Glutamatergic neuron (in vitro differentiated cells): ENCODE data around the gene AASDH. TPM values are rescaled to one million over a fixed set of nuclear protein-coding genes. Genes with fewer than 3 reads are reported as not detected.

ENCODE experiments used
- DNase-seq: peaks from one replicate; pipeline ENCODE4 v3.0.0; 2022
- H3K27ac Mint-ChIP-seq: one replicate; pipeline ENCODE4 v1.8.0; 2020; ENCODE audit warnings: mild to moderate bottlenecking, mixed read lengths, inconsistent platforms; ENCODE audit not compliant: unreplicated experiment
- H3K27me3 Mint-ChIP-seq: one replicate; pipeline ENCODE4 v1.8.0; 2020; ENCODE audit warnings: mild to moderate bottlenecking, moderate library complexity, mixed read lengths, inconsistent platforms; ENCODE audit not compliant: unreplicated experiment
- H3K36me3 Mint-ChIP-seq: one replicate; pipeline ENCODE4 v1.8.0; 2020; ENCODE audit warnings: mild to moderate bottlenecking, mixed read lengths, inconsistent platforms; ENCODE audit not compliant: unreplicated experiment
- H3K4me1 Mint-ChIP-seq: one replicate; pipeline ENCODE4 v1.8.0; 2020; ENCODE audit warnings: mild to moderate bottlenecking, low read depth, mixed read lengths, inconsistent platforms; ENCODE audit not compliant: unreplicated experiment
- H3K4me3 Mint-ChIP-seq: one replicate; pipeline ENCODE4 v1.8.0; 2020; ENCODE audit warnings: mild to moderate bottlenecking, mixed read lengths, inconsistent platforms; ENCODE audit not compliant: unreplicated experiment
- H3K9me3 Mint-ChIP-seq: one replicate; pipeline ENCODE4 v1.8.0; 2020; ENCODE audit warnings: mild to moderate bottlenecking, moderate library complexity, mixed read lengths, inconsistent platforms; ENCODE audit not compliant: unreplicated experiment
- CTCF ChIP-seq: fragments of 200-600 bp; sonication (generic); IDR thresholded peaks from one replicate; pipeline ENCODE4 v1.5.0; 2021; ENCODE audit not compliant: partially characterized antibody, unreplicated experiment
- total RNA-seq: library from RNA; stranded (reverse); fragmentation: NEBNext Ultra II Directional; extraction: Animal tissue kit (Norgen Biotek cat#: 25700); gene quantifications from one replicate; pipeline ENCODE4 v1.2.1, GENCODE V29; 2021; ENCODE audit not compliant: unreplicated experiment

The AASDH gene
- total RNA-seq, 1 donor from 2014 or later = 12.1 TPM

DNA sequence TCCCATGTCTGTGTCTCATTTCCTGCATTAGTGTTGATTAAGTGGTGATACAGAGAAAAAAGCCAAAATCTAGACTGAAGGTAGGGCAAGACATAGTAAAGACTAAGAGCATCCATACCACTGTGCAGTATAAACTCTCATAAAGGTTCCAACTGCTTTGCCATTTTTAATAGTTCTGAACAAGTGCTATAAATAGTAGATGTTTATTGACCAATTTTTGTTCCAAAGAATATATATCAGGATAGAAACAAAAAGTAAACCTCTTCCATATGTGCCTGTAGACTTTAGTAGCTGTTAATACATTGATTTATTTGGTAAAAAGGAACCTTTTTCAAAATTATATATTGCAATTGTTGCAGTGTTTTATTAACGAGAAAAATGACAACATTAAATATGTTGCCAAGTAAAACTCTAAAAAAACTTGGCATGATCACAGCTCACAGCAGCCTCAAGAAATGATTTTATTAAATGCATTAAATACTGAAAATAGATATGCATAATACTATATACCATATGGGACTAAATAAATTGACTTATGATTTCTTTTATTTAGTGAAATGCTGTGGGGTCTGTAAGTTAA lies 22.3 kb upstream of the AASDH start:
- no peak for TF ChIP-seq CTCF
- H3K4me1 Mint-ChIP-seq = peaks cover 8% of the 10 kb centered on the region
- DNase-seq = no peak
- H3K27me3 Mint-ChIP-seq = no peaks in the 10 kb centered on the region
- H3K4me3 Mint-ChIP-seq = no peak overlapping the region
- no peaks in the 10 kb centered on the region for H3K9me3 Mint-ChIP-seq
- peak overlapping the region; percentile 69 for H3K27ac Mint-ChIP-seq
- no peaks in the 10 kb centered on the region for H3K36me3 Mint-ChIP-seq

- H3K27me3 Mint-ChIP-seq = no peaks in the 10 kb centered on the region
- H3K4me3 Mint-ChIP-seq = no peak overlapping the region
- no peaks in the 10 kb centered on the region for H3K36me3 Mint-ChIP-seq
- TF ChIP-seq CTCF = no peak
- H3K4me1 Mint-ChIP-seq = peaks cover 8% of the 10 kb centered on the region
- no peak overlapping the region for H3K27ac Mint-ChIP-seq
- no peaks in the 10 kb centered on the region for H3K9me3 Mint-ChIP-seq
- no peak for DNase-seq
These were observed 21.7 kb upstream of the AASDH start for GRCh38 chr4:56408978-56409377.

DNA sequence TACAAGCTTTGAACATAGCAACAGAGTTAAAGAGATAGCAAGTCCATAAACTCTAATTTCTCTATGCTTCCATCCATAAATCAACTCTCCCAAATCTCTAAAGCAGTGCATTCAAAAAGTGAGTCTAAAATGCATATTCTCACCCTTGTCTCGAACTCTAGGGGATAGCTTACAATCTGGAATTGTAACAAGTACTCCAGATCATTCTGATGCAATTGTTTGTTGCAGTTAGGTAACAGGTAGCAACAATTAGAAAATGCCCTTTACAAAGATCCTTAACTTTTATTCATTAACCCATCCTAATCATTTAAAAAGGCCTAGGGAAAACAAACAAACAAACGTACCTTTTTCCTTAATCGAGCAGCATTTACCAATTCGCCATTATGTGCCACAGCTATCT lies 18.9 kb upstream of the AASDH start:
- H3K9me3 Mint-ChIP-seq = no peaks in the 10 kb centered on the region

GRCh38 chr4:56405016-56405415 lies 17.7 kb upstream of the AASDH start:
- no peak for DNase-seq
- no peaks in the 10 kb centered on the region for H3K36me3 Mint-ChIP-seq
- no peak for TF ChIP-seq CTCF
- no peak overlapping the region for H3K27ac Mint-ChIP-seq
- no peaks in the 10 kb centered on the region for H3K4me1 Mint-ChIP-seq
- H3K4me3 Mint-ChIP-seq = no peak overlapping the region
- no peaks in the 10 kb centered on the region for H3K9me3 Mint-ChIP-seq
- no peaks in the 10 kb centered on the region for H3K27me3 Mint-ChIP-seq

More for the DNA sequence above, 18.9 kb upstream of the AASDH start:
- Mint-ChIP-seq H3K36me3 (no peaks in the 10 kb centered on the region), H3K27me3 (no peaks in the 10 kb centered on the region), H3K4me1 (peaks cover 6% of the 10 kb centered on the region), H3K27ac (no peak overlapping the region), H3K4me3 (no peak overlapping the region)
- TF ChIP-seq CTCF = no peak
- DNase-seq = no peak

GRCh38 chr4:56400560-56400959 lies 13.3 kb upstream of the AASDH start:
- Mint-ChIP-seq H3K4me3 (no peak overlapping the region), H3K36me3 (no peaks in the 10 kb centered on the region), H3K27me3 (peaks cover 2% of the 10 kb centered on the region), H3K4me1 (no peaks in the 10 kb centered on the region), H3K27ac (no peak overlapping the region), H3K9me3 (no peaks in the 10 kb centered on the region)
- no peak for DNase-seq
- no peak for TF ChIP-seq CTCF
